Astrocyte (in vitro differentiated cells and primary cell): ENCODE measurements around the gene ADARB2. TPM values are rescaled to one million over a fixed set of nuclear protein-coding genes. Genes with fewer than 3 reads are reported as not detected.

Experiments used
- DNase-seq: peaks from one replicate; pipeline ENCODE4 v3.0.0-alpha.2; 2010; ENCODE audit warnings: low read depth
- FAIRE-seq: peaks from 2 replicates; lab custom pipeline; 2011; peaks lifted over from hg19 to GRCh38; lab: Jason Lieb, UNC
- H2AFZ ChIP-seq: 2 replicates; pipeline ENCODE4 v1.6.0; 2012; ENCODE audit warnings: low read depth, low read length, inconsistent platforms
- H3K27ac ChIP-seq: 2 replicates; pipeline ENCODE4 v1.5.1; 2011; ENCODE audit warnings: low read depth, low read length, inconsistent platforms
- H3K27me3 ChIP-seq: 2 replicates; pipeline ENCODE4 v1.6.0; 2011; ENCODE audit warnings: low read length, inconsistent platforms; ENCODE audit not compliant: insufficient read depth
- H3K36me3 ChIP-seq: 2 replicates; pipeline ENCODE4 v1.5.1; 2011; ENCODE audit warnings: low read length, inconsistent platforms; ENCODE audit not compliant: insufficient read depth
- H3K4me1 ChIP-seq: 2 replicates; pipeline ENCODE4 v1.5.1; 2011; ENCODE audit warnings: low read length, inconsistent platforms; ENCODE audit not compliant: insufficient read depth
- H3K4me2 ChIP-seq: 2 replicates; pipeline ENCODE4 v1.6.0; 2012; ENCODE audit warnings: low read length, inconsistent platforms
- H3K4me3 ChIP-seq: 2 replicates; pipeline ENCODE4 v1.5.1; 2011; ENCODE audit warnings: low read depth, mild to moderate bottlenecking, low read length, inconsistent platforms; ENCODE audit not compliant: insufficient read depth
- H3K79me2 ChIP-seq: 2 replicates; pipeline ENCODE4 v1.6.0; 2012; ENCODE audit warnings: mild to moderate bottlenecking, low read length, inconsistent platforms; ENCODE audit not compliant: insufficient read depth
- H3K9ac ChIP-seq: 2 replicates; pipeline ENCODE4 v1.6.0; 2012; ENCODE audit warnings: mild to moderate bottlenecking, low read length, inconsistent platforms
- H3K9me3 ChIP-seq: 2 replicates; pipeline ENCODE4 v1.5.1; 2012; ENCODE audit warnings: low read depth, mild to moderate bottlenecking, low read length, inconsistent platforms; ENCODE audit not compliant: insufficient read depth
- H4K20me1 ChIP-seq: 2 replicates; pipeline ENCODE4 v1.6.0; 2012; ENCODE audit warnings: low read length, inconsistent platforms; ENCODE audit not compliant: insufficient read depth
- H3K27ac Mint-ChIP-seq: one replicate; pipeline ENCODE4 v1.8.0; 2021; ENCODE audit warnings: mild to moderate bottlenecking, mixed read lengths; ENCODE audit not compliant: unreplicated experiment
- H3K27me3 Mint-ChIP-seq: one replicate; pipeline ENCODE4 v1.8.0; 2021; ENCODE audit warnings: low read depth, mixed read lengths; ENCODE audit not compliant: unreplicated experiment
- H3K36me3 Mint-ChIP-seq: one replicate; pipeline ENCODE4 v1.8.0; 2021; ENCODE audit warnings: low read depth, mixed read lengths; ENCODE audit not compliant: unreplicated experiment
- H3K4me1 Mint-ChIP-seq: one replicate; pipeline ENCODE4 v1.8.0; 2021; ENCODE audit warnings: low read depth, mixed read lengths; ENCODE audit not compliant: unreplicated experiment
- H3K4me3 Mint-ChIP-seq: one replicate; pipeline ENCODE4 v1.8.0; 2021; ENCODE audit warnings: mild to moderate bottlenecking, moderate library complexity, mixed read lengths; ENCODE audit not compliant: unreplicated experiment
- H3K9me3 Mint-ChIP-seq: one replicate; pipeline ENCODE4 v1.8.0; 2021; ENCODE audit warnings: mild to moderate bottlenecking, mixed read lengths; ENCODE audit not compliant: unreplicated experiment
- CTCF ChIP-seq: IDR thresholded peaks from 2 replicates; pipeline ENCODE4 v1.5.1; 2011; ENCODE audit warnings: low read depth, mild to moderate bottlenecking, inconsistent platforms, low read length, moderate library complexity; ENCODE audit not compliant: insufficient read depth
- EZH2 ChIP-seq: IDR thresholded peaks from 2 replicates; pipeline ENCODE4 v1.6.1; 2012; ENCODE audit warnings: mild to moderate bottlenecking, low read length, inconsistent platforms; ENCODE audit not compliant: insufficient read depth
- total RNA-seq: library from RNA; stranded (reverse); gene quantifications from 2 replicates; pipeline ENCODE4 v1.2.1, GENCODE V29; 2021

ADARB2 gene
- total RNA-seq, 1 donor from 2014 or later: 0.18 TPM

- no peak overlapping the region for H2AFZ ChIP-seq
- H3K9me3 Mint-ChIP-seq: peaks cover 17% of the 10 kb centered on the region
- H3K4me3 Mint-ChIP-seq: no peak overlapping the region
- H3K4me1 ChIP-seq: no peaks in the 10 kb centered on the region
- no peak overlapping the region for H3K4me2 ChIP-seq
- H3K27me3 ChIP-seq: no peaks in the 10 kb centered on the region
- H3K27me3 Mint-ChIP-seq: peaks cover 7% of the 10 kb centered on the region
- no peak for FAIRE-seq
- no peaks in the 10 kb centered on the region for H4K20me1 ChIP-seq
- no peak overlapping the region for H3K9ac ChIP-seq
- no peaks in the 10 kb centered on the region for H3K79me2 ChIP-seq
- peaks cover 3% of the 10 kb centered on the region for H3K9me3 ChIP-seq
- H3K27ac Mint-ChIP-seq: no peak overlapping the region
- no peak overlapping the region for H3K4me3 ChIP-seq
- no peak for TF ChIP-seq CTCF
- TF ChIP-seq EZH2: no peak
- peaks cover 24% of the 10 kb centered on the region for H3K4me1 Mint-ChIP-seq
- H3K36me3 Mint-ChIP-seq: peaks cover 2% of the 10 kb centered on the region
- DNase-seq: no peak
- H3K36me3 ChIP-seq: no peaks in the 10 kb centered on the region
- no peak overlapping the region for H3K27ac ChIP-seq
These were observed 588.3 kb downstream of the ADARB2 start for GRCh38 chr10:1148855-1149605.

DNA sequence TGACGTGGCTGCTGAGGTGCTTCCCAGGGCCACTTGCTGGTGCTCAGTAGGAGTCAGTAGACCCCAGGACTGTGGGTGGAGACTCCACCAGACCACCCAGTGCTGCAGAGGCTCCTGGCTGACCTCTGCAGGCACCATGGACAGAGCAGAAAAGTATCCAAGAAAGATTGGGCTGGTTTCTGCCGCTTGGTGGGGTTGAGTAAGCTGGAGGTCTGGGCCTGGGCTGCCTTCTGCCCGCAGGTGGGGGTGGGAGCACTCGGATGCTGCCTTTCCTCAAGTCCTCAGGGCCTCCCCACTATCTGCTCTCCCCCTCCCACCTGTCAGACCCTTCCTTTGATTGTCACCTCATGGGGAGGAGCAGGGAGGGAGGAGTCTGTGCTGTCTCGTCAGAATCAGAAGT is 589.5 kb downstream of the ADARB2 start:
- H3K4me3 ChIP-seq: no peak overlapping the region
- H3K27ac ChIP-seq: no peak overlapping the region
- no peak for FAIRE-seq
- peaks cover 14% of the 10 kb centered on the region for H3K9me3 Mint-ChIP-seq
- no peaks in the 10 kb centered on the region for H3K4me1 ChIP-seq
- peaks cover 4% of the 10 kb centered on the region for H3K27me3 Mint-ChIP-seq
- H2AFZ ChIP-seq: no peak overlapping the region
- no peaks in the 10 kb centered on the region for H4K20me1 ChIP-seq
- H3K4me3 Mint-ChIP-seq: no peak overlapping the region
- TF ChIP-seq EZH2 (no peak), CTCF (no peak)
- peaks cover 13% of the 10 kb centered on the region for H3K4me1 Mint-ChIP-seq
- no peak overlapping the region for H3K27ac Mint-ChIP-seq
- no peak overlapping the region for H3K4me2 ChIP-seq
- H3K9ac ChIP-seq: no peak overlapping the region
- H3K36me3 ChIP-seq: no peaks in the 10 kb centered on the region
- DNase-seq: no peak
- H3K79me2 ChIP-seq: no peaks in the 10 kb centered on the region
- H3K36me3 Mint-ChIP-seq: peaks cover 2% of the 10 kb centered on the region
- peaks cover 3% of the 10 kb centered on the region for H3K9me3 ChIP-seq
- no peaks in the 10 kb centered on the region for H3K27me3 ChIP-seq

DNA sequence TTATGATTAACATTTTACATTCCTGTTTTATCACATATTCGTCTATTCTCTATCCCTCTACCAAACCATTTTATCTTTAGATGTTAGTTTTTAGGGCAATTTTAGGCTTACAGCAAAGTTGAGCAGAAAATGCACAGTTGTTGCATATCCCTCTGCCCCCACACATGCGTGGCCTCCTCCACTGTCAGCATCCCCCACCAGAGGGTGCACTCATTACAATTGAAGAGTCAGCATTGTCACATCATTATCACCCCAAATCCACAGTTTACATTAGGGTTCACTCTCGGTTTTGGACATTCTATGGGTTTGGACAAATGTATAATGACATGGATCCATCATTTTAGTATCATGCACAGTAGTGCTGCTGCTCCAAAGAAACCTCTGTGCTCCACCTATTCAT is 594.7 kb downstream of the ADARB2 start:
- no peak overlapping the region for H3K27ac Mint-ChIP-seq
- no peak for FAIRE-seq
- peaks cover 26% of the 10 kb centered on the region for H3K9me3 Mint-ChIP-seq

More for the DNA sequence above, 594.7 kb downstream of the ADARB2 start:
- H3K4me1 ChIP-seq: no peaks in the 10 kb centered on the region
- no peak for TF ChIP-seq EZH2
- TF ChIP-seq CTCF: no peak
- no peaks in the 10 kb centered on the region for H3K36me3 ChIP-seq
- H4K20me1 ChIP-seq: no peaks in the 10 kb centered on the region
- DNase-seq: no peak
- H3K9ac ChIP-seq: no peak overlapping the region
- no peak overlapping the region for H2AFZ ChIP-seq
- Mint-ChIP-seq H3K4me3 (no peak overlapping the region), H3K27me3 (peaks cover 3% of the 10 kb centered on the region), H3K36me3 (no peaks in the 10 kb centered on the region), H3K4me1 (no peaks in the 10 kb centered on the region)
- H3K9me3 ChIP-seq: peaks cover 3% of the 10 kb centered on the region
- no peak overlapping the region for H3K4me3 ChIP-seq
- H3K27ac ChIP-seq: no peak overlapping the region
- no peak overlapping the region for H3K4me2 ChIP-seq
- no peaks in the 10 kb centered on the region for H3K79me2 ChIP-seq
- no peaks in the 10 kb centered on the region for H3K27me3 ChIP-seq
